Activated naive CD4-positive, alpha-beta T cell treated with Interleukin-2 at 50 U/mL for 16 hours (primary cell): ENCODE results near the gene PARD3B.

Experiments used
- DNase-seq: peaks from one replicate; pipeline ENCODE4 v3.0.0-alpha.2; 2020

The PARD3B gene

GRCh38 chr2:205025580-205026240 is 480.4 kb downstream of the PARD3B start:
- no peak for DNase-seq

- no peak for DNase-seq
Measured at GRCh38 chr2:205030695-205031094, 485.4 kb downstream of the PARD3B start.

- DNase-seq = no peak
Measured at GRCh38 chr2:205032093-205032551, 486.8 kb downstream of the PARD3B start.

- DNase-seq = no peak
Measured at GRCh38 chr2:205033431-205033830, 488.2 kb downstream of the PARD3B start.

- DNase-seq = no peak
Measured at GRCh38 chr2:205034034-205034433, 488.8 kb downstream of the PARD3B start.

- DNase-seq = no peak
Measured at GRCh38 chr2:205040323-205040722, 495.0 kb downstream of the PARD3B start.

- no peak for DNase-seq
Measured at GRCh38 chr2:205041472-205042130, 496.3 kb downstream of the PARD3B start.

- no peak for DNase-seq
Measured at GRCh38 chr2:205043285-205043684, 498.0 kb downstream of the PARD3B start.

GRCh38 chr2:205045706-205046105 is 500.4 kb downstream of the PARD3B start:
- DNase-seq = no peak

GRCh38 chr2:205047273-205047839 is 502.1 kb downstream of the PARD3B start:
- DNase-seq = no peak

GRCh38 chr2:205051417-205051816 is 506.1 kb downstream of the PARD3B start:
- DNase-seq = no peak

- DNase-seq = no peak
Measured at GRCh38 chr2:205052781-205053180, 507.5 kb downstream of the PARD3B start.

GRCh38 chr2:205053827-205054410 is 508.6 kb downstream of the PARD3B start:
- no peak for DNase-seq

GRCh38 chr2:205054789-205055188 is 509.5 kb downstream of the PARD3B start:
- no peak for DNase-seq

- DNase-seq = no peak
Measured at GRCh38 chr2:205055251-205055650, 510.0 kb downstream of the PARD3B start.

GRCh38 chr2:205056151-205056561 is 510.9 kb downstream of the PARD3B start:
- DNase-seq = no peak

- no peak for DNase-seq
Measured at GRCh38 chr2:205058409-205058808, 513.1 kb downstream of the PARD3B start.

GRCh38 chr2:205060269-205060668 is 515.0 kb downstream of the PARD3B start:
- no peak for DNase-seq

- DNase-seq = no peak
Measured at GRCh38 chr2:205066081-205066480, 520.8 kb downstream of the PARD3B start.

GRCh38 chr2:205069928-205070327 is 524.7 kb downstream of the PARD3B start:
- no peak for DNase-seq

GRCh38 chr2:205070889-205071288 is 525.6 kb downstream of the PARD3B start:
- DNase-seq = no peak

GRCh38 chr2:205073433-205074020 is 528.3 kb downstream of the PARD3B start:
- no peak for DNase-seq

GRCh38 chr2:205076405-205076804 is 531.1 kb downstream of the PARD3B start:
- no peak for DNase-seq

GRCh38 chr2:205077159-205077558 is 531.9 kb downstream of the PARD3B start:
- DNase-seq = no peak
